ENCODE data around the gene CKLF. TPM values are rescaled to one million over a fixed set of nuclear protein-coding genes. Genes with fewer than 3 reads are reported as not detected.
"Not testable (repeated sequence)": the region's sequence is repeated elsewhere in the genome, so short reads cannot be mapped to it uniquely, and the experiment has no call there.

Gene CKLF
- total RNA-seq (2014; rRNA removed; shearing (Covaris generic)) = 145 and 165 TPM in 2 replicates

- peak; percentile 84 for DNase-seq (ENCODE audit: low read depth)
Measured at GRCh38 chr16:66552286-66553177, at the start of gene CKLF. CKLF (plus strand) TSS chr16:66552576; CDS start chr16:66552716, 140 bp downstream.

GRCh38 chr16:66503030-66503429 is 49.3 kb upstream of the CKLF start:
- DNase-seq (ENCODE audit: low read depth) = no peak

GRCh38 chr16:66503612-66504011 is 48.8 kb upstream of the CKLF start:
- DNase-seq (ENCODE audit: low read depth) = no peak

GRCh38 chr16:66507731-66508239 is 44.6 kb upstream of the CKLF start:
- no peak for DNase-seq (ENCODE audit: low read depth)

GRCh38 chr16:66508248-66508913 is 44.0 kb upstream of the CKLF start:
- peak; percentile 91 for DNase-seq (ENCODE audit: low read depth)

GRCh38 chr16:66508914-66509496 is 43.4 kb upstream of the CKLF start:
- no peak for DNase-seq (ENCODE audit: low read depth)

DNA sequence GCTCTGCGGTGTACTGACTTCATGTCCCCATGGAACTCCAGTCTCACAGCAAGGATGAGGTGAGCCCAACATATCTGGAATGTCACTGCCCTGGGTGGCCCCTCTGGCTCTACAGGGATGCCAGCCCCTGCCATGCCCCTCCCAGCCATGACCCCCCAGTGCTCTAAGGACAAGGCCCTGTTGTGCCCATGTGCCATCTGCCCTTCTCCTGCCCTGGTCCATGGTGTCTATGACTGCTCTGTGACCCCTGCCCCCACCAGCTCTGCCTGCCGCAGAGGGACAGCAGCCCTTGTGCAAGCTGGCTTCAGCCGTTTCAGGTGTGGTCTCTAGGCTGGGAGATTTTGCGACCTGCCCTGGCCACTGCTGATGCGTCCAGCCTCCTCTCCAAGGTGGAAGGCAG is 42.8 kb upstream of the CKLF start:
- DNase-seq (ENCODE audit: low read depth) = no peak

GRCh38 chr16:66510298-66510697 is 42.1 kb upstream of the CKLF start:
- DNase-seq (ENCODE audit: low read depth) = no peak

- DNase-seq (ENCODE audit: low read depth) = peak; percentile 37
Measured at GRCh38 chr16:66510711-66511601, 41.4 kb upstream of the CKLF start.

GRCh38 chr16:66511602-66512271 is 40.6 kb upstream of the CKLF start:
- DNase-seq (ENCODE audit: low read depth) = peak; percentile 86

- peak; percentile 70 for DNase-seq (ENCODE audit: low read depth)
Measured at GRCh38 chr16:66512272-66513110, 39.9 kb upstream of the CKLF start.

- peak; percentile 64 for DNase-seq (ENCODE audit: low read depth)
Measured at GRCh38 chr16:66513111-66513723, 39.2 kb upstream of the CKLF start.

DNA sequence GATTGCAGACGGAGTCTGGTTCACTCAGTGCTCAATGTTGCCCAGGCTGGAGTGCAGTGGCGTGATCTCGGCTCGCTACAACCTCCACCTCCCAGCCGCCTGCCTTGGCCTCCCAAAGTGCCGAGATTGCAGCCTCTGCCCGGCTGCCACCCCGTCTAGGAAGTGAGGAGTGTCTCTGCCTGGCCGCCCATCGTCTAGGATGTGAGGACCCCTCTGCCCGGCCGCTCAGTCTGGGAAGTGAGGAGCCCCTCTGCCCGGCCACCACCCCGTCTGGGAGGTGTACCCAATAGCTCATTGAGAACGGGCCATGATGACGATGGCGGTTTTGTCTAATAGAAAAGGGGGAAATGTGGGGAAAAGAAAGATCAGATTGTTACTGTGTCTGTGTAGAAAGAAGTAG is 38.0 kb upstream of the CKLF start:
- DNase-seq (ENCODE audit: low read depth) = not testable (repeated sequence)

- DNase-seq (ENCODE audit: low read depth) = not testable (repeated sequence)
Measured at GRCh38 chr16:66514980-66515595, 37.3 kb upstream of the CKLF start.

GRCh38 chr16:66515596-66516508 is 36.5 kb upstream of the CKLF start:
- peak; percentile 59 for DNase-seq (ENCODE audit: low read depth)

- no peak for DNase-seq (ENCODE audit: low read depth)
Measured at GRCh38 chr16:66516509-66516807, 35.9 kb upstream of the CKLF start.

DNA sequence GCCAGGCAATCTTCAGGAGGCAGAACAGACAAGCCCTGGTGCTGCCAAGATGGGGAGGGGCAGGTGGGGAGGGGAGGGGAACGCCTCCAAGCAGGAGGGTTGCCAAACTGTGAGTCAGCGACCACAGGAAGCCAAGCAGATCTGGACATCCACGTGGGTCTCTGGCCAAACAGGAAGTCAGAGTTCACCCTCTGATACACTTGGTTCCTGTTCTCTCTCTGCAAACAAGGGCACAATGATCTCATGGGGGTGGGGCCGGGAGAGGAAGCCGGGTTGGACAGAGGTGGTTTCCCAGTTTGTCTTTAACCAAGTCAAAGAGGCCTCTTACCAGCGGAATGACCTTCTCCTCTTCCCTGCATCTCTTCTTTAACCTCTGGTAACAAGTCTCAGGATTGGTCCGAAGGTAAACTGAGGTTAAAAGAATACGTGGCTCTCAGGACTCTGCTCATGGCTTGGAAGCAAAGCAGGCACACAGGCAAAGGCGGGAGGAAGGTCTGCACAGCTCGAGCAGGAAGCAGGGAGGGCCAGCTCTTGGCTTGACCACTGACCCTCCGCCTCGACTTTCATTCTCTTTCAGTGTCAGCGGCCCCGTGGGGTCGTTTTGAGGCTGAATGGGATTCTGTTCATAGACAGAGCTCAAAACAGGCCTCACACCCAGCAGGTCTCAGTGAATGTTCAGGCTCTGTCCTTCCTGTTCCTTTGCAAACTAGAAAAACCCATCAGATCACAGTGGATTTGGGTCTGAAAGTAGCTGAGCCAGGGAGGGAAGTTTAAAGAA is 35.4 kb upstream of the CKLF start:
- DNase-seq (ENCODE audit: low read depth) = peak; percentile 99

Data from M059J (cell line).